Epithelial cell of proximal tubule (primary cell): ENCODE measurements around the gene EXD3. TPM values are rescaled to one million over a fixed set of nuclear protein-coding genes. Genes with fewer than 3 reads are reported as not detected.

Experiments
- DNase-seq: peaks from one replicate; pipeline ENCODE4 v3.0.0-alpha.2; 2011; ENCODE audit warnings: low read depth
- H3K4me3 ChIP-seq: 2 replicates; pipeline ENCODE4 v1.5.1; 2011; ENCODE audit warnings: low read depth, mild to moderate bottlenecking, low read length
- total RNA-seq: library from RNA; depleted of rRNA; stranded (reverse); fragments of >200 nt; gene quantifications from 2 replicates; pipeline ENCODE4 v1.2.3, GENCODE V29; 2015
- TF ChIP-seq, protein P1 (sequence below): conservative IDR thresholded peaks from 2 replicates; pipeline ENCODE4 v1.5.1; 2012; ENCODE audit warnings: low read depth, mild to moderate bottlenecking, low read length

EXD3 gene
- total RNA-seq, 1 donor from 2014 or later, result 29.2 TPM

- no peak overlapping the region for H3K4me3 ChIP-seq
- no peak for DNase-seq
- TF ChIP-seq, protein P1, sequence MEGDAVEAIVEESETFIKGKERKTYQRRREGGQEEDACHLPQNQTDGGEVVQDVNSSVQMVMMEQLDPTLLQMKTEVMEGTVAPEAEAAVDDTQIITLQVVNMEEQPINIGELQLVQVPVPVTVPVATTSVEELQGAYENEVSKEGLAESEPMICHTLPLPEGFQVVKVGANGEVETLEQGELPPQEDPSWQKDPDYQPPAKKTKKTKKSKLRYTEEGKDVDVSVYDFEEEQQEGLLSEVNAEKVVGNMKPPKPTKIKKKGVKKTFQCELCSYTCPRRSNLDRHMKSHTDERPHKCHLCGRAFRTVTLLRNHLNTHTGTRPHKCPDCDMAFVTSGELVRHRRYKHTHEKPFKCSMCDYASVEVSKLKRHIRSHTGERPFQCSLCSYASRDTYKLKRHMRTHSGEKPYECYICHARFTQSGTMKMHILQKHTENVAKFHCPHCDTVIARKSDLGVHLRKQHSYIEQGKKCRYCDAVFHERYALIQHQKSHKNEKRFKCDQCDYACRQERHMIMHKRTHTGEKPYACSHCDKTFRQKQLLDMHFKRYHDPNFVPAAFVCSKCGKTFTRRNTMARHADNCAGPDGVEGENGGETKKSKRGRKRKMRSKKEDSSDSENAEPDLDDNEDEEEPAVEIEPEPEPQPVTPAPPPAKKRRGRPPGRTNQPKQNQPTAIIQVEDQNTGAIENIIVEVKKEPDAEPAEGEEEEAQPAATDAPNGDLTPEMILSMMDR, result no peak
These were observed 57.2 kb downstream of the EXD3 start for GRCh38 chr9:137365552-137366444.

GRCh38 chr9:137365056-137365455 lies 57.9 kb downstream of the EXD3 start:
- no peak overlapping the region for H3K4me3 ChIP-seq
- DNase-seq, result no peak
- TF ChIP-seq, protein P1, result no peak

GRCh38 chr9:137359850-137360249 lies 63.1 kb downstream of the EXD3 start:
- H3K4me3 ChIP-seq, result no peak overlapping the region
- TF ChIP-seq, protein P1, result no peak
- no peak for DNase-seq

DNA sequence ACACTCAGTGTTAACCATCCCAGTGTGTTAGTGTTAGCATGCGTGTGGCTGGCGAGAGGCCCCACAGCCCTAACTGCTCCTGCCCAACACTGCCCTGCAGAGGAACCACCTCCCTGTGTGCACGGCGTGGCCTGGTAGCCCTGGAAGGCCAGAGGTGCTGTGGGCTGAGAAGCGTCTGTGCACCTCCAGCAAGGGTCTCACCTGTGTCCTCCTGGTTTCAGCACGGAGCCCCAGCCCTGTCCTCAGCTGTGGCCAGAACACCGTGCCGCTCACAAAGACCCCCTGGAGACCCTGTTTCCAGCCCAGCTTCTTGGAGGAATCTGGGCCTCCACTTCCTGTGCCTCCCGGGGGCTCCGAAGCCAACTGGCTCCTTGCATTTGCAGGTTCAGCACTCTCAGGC lies 64.8 kb downstream of the EXD3 start:
- TF ChIP-seq, protein P1, result no peak
- DNase-seq, result no peak
- no peak overlapping the region for H3K4me3 ChIP-seq

- DNase-seq, result no peak
- H3K4me3 ChIP-seq, result no peak overlapping the region
- TF ChIP-seq, protein P1, result no peak
These were observed 65.8 kb downstream of the EXD3 start for GRCh38 chr9:137357166-137357565.

DNA sequence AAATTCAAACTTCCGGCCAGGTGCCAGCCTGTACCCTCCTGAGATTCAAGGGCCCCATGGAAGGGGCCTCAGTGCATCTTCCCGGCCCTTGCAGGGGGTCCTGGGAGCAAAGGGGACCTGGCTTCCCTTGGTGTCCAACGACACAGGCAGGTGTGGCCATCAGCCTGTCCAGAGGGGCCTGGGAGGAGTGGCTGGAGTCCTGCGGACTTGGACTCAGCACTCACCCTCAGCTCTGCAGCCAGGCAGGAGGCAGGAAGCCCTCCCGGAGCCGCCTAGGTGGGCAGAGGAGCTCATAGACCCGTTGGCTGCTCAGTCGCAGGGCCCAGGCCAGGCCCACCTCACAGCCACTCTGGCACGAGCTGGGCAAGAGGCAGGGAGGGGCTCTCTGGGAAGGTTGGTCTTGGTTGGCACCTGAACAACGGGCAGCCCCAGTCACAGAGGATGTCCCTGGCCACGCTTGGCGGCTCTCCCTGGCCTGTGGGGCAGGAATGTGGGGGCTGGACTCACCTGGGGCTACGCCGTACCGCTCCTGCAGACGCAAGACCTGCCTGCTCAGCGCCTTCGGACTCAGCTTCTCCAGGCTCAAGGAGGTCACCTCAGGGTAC lies 67.1 kb downstream of the EXD3 start:
- TF ChIP-seq, protein P1, result no peak

More for the DNA sequence above, 67.1 kb downstream of the EXD3 start:
- no peak overlapping the region for H3K4me3 ChIP-seq
- DNase-seq, result no peak
